Neural cell (in vitro differentiated cells): ENCODE results near the gene MGAT5B.

ENCODE experiments used
- CTCF ChIP-seq: fragments of 450-650 bp; IDR thresholded peaks from 2 replicates; pipeline ENCODE4 v1.5.1; 2014; ENCODE audit warnings: antibody characterized with exemption, mild to moderate bottlenecking, moderate library complexity; ENCODE audit not compliant: poor library complexity, severe bottlenecking
- EP300 ChIP-seq: fragments of 450-650 bp; conservative IDR thresholded peaks from 2 replicates; pipeline ENCODE4 v1.6.1; 2014; ENCODE audit warnings: antibody characterized with exemption, mild to moderate bottlenecking, moderate library complexity; ENCODE audit not compliant: poor library complexity, severe bottlenecking
- EZH2 ChIP-seq: fragments of 200-600, 300-800 bp; shearing (Covaris generic), sonication (generic); IDR thresholded peaks from 2 replicates; pipeline ENCODE4 v1.6.1; 2014; ENCODE audit warnings: antibody characterized with exemption, low read length, borderline replicate concordance, mild to moderate bottlenecking; ENCODE audit not compliant: insufficient read depth, poor library complexity, severe bottlenecking
- MXI1 ChIP-seq: fragments of 450-650 bp; conservative IDR thresholded peaks from 2 replicates; pipeline ENCODE4 v1.6.1; 2014; ENCODE audit warnings: antibody characterized with exemption, mild to moderate bottlenecking; ENCODE audit not compliant: poor library complexity, severe bottlenecking
- POLR2AphosphoS5 ChIP-seq: IDR thresholded peaks from 2 replicates; pipeline ENCODE4 v1.6.1; 2012
- RAD21 ChIP-seq: fragments of 450-650 bp; conservative IDR thresholded peaks from 2 replicates; pipeline ENCODE4 v1.6.1; 2014; ENCODE audit warnings: antibody characterized with exemption, mild to moderate bottlenecking, moderate library complexity
- REST ChIP-seq: IDR thresholded peaks from 2 replicates; pipeline ENCODE4 v1.6.1; 2012; ENCODE audit warnings: borderline replicate concordance
- SMC3 ChIP-seq: fragments of 450-650 bp; conservative IDR thresholded peaks from 2 replicates; pipeline ENCODE4 v1.6.1; 2014; ENCODE audit warnings: antibody characterized with exemption, mild to moderate bottlenecking, moderate library complexity; ENCODE audit not compliant: poor library complexity
- TAF1 ChIP-seq: IDR thresholded peaks from 2 replicates; pipeline ENCODE4 v1.6.1; 2012; ENCODE audit warnings: low read depth

GRCh38 chr17:76969598-76970172 is 101.5 kb downstream of the MGAT5B start:
- TF ChIP-seq REST, result no peak
- TF ChIP-seq CTCF, result peak; percentile 24
- TF ChIP-seq POLR2AphosphoS5, result no peak
- no peak for TF ChIP-seq EZH2
- TF ChIP-seq RAD21, result no peak
- TF ChIP-seq MXI1, result no peak
- no peak for TF ChIP-seq EP300
- no peak for TF ChIP-seq TAF1
- TF ChIP-seq SMC3, result peak; percentile 19
